ENCODE results near the gene TXK. TPM values are rescaled to one million over a fixed set of nuclear protein-coding genes. Genes with fewer than 3 reads are reported as not detected.

Gene TXK
- total RNA-seq, 1 experiment from 2014 or later: 0.70 TPM

DNA sequence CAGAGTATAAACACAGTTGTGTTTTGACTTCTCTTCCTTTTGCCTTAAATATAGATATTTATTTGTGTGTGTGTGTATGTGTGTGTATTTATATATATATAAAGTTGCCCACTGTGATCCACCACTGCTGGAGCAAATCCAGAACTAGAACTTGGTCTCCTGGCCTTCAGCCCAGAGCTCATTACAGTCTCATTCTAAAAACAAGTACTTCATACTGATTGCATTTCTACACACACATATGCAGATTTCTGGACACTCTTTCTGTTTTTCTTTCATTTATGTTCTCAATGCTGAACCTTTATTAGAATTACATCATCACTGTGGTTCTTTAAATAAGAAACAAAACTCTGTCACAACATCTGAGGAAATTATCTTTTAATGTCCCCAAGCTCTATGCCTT lies 381 bp downstream of the TXK start:
- no peak for ATAC-seq
- Mint-ChIP-seq H3K36me3 (peaks cover 41% of the 10 kb centered on the region), H3K9me3 (no peaks in the 10 kb centered on the region), H3K27me3 (ENCODE audit: low read depth) (peaks cover 3% of the 10 kb centered on the region; the same call in 1 of the 2 replicates), H3K27ac (no peak overlapping the region), H3K4me3 (no peak overlapping the region), H3K4me1 (peaks cover 18% of the 10 kb centered on the region)
- ChIA-PET CTCF (no interaction called here), POLR2A (no interaction called here)
- TF ChIP-seq, protein P1, sequence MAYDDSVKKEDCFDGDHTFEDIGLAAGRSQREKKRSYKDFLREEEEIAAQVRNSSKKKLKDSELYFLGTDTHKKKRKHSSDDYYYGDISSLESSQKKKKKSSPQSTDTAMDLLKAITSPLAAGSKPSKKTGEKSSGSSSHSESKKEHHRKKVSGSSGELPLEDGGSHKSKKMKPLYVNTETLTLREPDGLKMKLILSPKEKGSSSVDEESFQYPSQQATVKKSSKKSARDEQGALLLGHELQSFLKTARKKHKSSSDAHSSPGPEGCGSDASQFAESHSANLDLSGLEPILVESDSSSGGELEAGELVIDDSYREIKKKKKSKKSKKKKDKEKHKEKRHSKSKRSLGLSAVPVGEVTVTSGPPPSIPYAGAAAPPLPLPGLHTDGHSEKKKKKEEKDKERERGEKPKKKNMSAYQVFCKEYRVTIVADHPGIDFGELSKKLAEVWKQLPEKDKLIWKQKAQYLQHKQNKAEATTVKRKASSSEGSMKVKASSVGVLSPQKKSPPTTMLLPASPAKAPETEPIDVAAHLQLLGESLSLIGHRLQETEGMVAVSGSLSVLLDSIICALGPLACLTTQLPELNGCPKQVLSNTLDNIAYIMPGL (CRISPR knock-in tag; IDR thresholded peaks at IDR 0.05): no peak
- TF ChIP-seq, protein P2, sequence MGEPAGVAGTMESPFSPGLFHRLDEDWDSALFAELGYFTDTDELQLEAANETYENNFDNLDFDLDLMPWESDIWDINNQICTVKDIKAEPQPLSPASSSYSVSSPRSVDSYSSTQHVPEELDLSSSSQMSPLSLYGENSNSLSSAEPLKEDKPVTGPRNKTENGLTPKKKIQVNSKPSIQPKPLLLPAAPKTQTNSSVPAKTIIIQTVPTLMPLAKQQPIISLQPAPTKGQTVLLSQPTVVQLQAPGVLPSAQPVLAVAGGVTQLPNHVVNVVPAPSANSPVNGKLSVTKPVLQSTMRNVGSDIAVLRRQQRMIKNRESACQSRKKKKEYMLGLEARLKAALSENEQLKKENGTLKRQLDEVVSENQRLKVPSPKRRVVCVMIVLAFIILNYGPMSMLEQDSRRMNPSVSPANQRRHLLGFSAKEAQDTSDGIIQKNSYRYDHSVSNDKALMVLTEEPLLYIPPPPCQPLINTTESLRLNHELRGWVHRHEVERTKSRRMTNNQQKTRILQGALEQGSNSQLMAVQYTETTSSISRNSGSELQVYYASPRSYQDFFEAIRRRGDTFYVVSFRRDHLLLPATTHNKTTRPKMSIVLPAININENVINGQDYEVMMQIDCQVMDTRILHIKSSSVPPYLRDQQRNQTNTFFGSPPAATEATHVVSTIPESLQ (CRISPR knock-in tag; IDR thresholded peaks at IDR 0.05): no peak
- no peak for TF ChIP-seq ZNF423 (CRISPR knock-in tag; IDR thresholded peaks at IDR 0.05)
- no peak for TF ChIP-seq ZNF232 (CRISPR knock-in tag; IDR thresholded peaks at IDR 0.05)
- TF ChIP-seq GRHL2 (CRISPR knock-in tag; IDR thresholded peaks at IDR 0.05; ENCODE audit: insufficient replicate concordance, severe bottlenecking): no peak
- TF ChIP-seq NR2C2 (CRISPR knock-in tag; IDR thresholded peaks at IDR 0.05): no peak
- TF ChIP-seq, protein P3, sequence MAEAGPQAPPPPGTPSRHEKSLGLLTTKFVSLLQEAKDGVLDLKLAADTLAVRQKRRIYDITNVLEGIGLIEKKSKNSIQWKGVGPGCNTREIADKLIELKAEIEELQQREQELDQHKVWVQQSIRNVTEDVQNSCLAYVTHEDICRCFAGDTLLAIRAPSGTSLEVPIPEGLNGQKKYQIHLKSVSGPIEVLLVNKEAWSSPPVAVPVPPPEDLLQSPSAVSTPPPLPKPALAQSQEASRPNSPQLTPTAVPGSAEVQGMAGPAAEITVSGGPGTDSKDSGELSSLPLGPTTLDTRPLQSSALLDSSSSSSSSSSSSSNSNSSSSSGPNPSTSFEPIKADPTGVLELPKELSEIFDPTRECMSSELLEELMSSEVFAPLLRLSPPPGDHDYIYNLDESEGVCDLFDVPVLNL (CRISPR knock-in tag; IDR thresholded peaks at IDR 0.05; ENCODE audit: borderline replicate concordance, low read depth): no peak
- no peak for TF ChIP-seq NFATC4 (CRISPR knock-in tag; IDR thresholded peaks at IDR 0.05)
- no peak for TF ChIP-seq TEAD4 (CRISPR knock-in tag; IDR thresholded peaks at IDR 0.05)
- TF ChIP-seq SOX15 (CRISPR knock-in tag; IDR thresholded peaks at IDR 0.05): no peak
- TF ChIP-seq, protein P4, sequence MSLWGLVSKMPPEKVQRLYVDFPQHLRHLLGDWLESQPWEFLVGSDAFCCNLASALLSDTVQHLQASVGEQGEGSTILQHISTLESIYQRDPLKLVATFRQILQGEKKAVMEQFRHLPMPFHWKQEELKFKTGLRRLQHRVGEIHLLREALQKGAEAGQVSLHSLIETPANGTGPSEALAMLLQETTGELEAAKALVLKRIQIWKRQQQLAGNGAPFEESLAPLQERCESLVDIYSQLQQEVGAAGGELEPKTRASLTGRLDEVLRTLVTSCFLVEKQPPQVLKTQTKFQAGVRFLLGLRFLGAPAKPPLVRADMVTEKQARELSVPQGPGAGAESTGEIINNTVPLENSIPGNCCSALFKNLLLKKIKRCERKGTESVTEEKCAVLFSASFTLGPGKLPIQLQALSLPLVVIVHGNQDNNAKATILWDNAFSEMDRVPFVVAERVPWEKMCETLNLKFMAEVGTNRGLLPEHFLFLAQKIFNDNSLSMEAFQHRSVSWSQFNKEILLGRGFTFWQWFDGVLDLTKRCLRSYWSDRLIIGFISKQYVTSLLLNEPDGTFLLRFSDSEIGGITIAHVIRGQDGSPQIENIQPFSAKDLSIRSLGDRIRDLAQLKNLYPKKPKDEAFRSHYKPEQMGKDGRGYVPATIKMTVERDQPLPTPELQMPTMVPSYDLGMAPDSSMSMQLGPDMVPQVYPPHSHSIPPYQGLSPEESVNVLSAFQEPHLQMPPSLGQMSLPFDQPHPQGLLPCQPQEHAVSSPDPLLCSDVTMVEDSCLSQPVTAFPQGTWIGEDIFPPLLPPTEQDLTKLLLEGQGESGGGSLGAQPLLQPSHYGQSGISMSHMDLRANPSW (CRISPR knock-in tag; conservative IDR thresholded peaks at IDR 0.05; ENCODE audit: low read depth): no peak
- no peak for TF ChIP-seq NFYB (CRISPR knock-in tag; conservative IDR thresholded peaks at IDR 0.05; ENCODE audit: low read depth)
- no peak for DNase-seq (ENCODE audit: low spot score)

DNA sequence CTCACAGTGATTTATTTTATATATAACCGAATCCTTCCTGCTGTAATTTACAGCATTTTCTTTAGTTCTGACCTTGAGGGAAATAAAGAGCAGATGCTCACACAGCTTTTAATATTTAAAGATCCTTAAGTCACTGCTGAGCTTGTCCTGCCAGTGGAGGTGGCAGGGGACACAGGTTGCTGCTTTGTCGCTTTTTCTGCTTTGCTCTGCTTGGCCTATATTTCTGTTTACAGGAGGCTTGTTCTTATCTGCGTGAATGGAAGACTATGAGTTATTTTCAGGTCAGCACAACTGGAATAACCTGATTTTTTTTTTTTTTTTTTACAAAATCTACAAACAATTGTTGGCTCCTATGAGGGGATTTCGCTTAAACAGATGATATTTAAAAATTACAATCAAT lies 2.3 kb downstream of the TXK start:
- Mint-ChIP-seq H3K27ac (no peak overlapping the region), H3K9me3 (no peaks in the 10 kb centered on the region), H3K4me3 (no peak overlapping the region), H3K27me3 (ENCODE audit: low read depth) (peaks cover 3% of the 10 kb centered on the region; the same call in 1 of the 2 replicates), H3K4me1 (peaks cover 35% of the 10 kb centered on the region), H3K36me3 (peaks cover 23% of the 10 kb centered on the region)
- no peak for TF ChIP-seq TEAD4 (CRISPR knock-in tag; IDR thresholded peaks at IDR 0.05)
- TF ChIP-seq JUN (CRISPR knock-in tag; IDR thresholded peaks at IDR 0.05): no peak
- no peak for TF ChIP-seq ZNF396 (CRISPR knock-in tag; IDR thresholded peaks at IDR 0.05; ENCODE audit: borderline replicate concordance)
- CTCF ChIA-PET: interaction anchor here (0.7 to 1.3 kb wide), 2 partner anchors 68 to 143 kb away, joined by 3 to 4 read pairs; no protein-coding TSS in a partner anchor
- no peak for DNase-seq (ENCODE audit: low spot score)
- POLR2A ChIA-PET: no interaction called here
- no peak for ATAC-seq

DNA sequence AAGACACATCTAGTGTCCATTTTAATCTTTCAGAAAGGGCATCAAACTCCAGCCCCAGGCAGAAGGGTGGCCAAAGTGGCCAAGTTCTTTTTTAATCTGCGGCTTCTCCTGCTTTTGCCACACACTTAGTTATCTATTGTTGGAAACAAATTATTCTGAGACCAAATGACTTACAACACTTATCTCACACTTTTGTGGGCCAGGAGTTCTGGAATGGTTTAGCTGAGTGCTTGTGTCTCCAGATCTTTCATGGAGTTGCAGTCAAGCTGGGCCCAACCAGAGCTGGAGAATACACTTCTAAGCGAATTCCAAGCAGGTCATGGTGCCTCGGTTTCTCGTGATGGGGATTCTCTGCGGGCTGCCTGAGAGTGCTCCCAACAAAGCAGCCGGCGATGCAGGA lies 4.0 kb downstream of the TXK start:
- 0 out of 2 replicates have a peak, but pooled peaks cover 3% of the 10 kb centered on the region for H3K9me3 Mint-ChIP-seq
- ChIA-PET POLR2A (no interaction called here), CTCF (interaction anchor here (1.2 to 3.6 kb wide), 3 partner anchors 10 to 145 kb away, joined by 3 to 37 read pairs (median 4); no protein-coding TSS in a partner anchor)
- H3K4me1 Mint-ChIP-seq: peaks cover 50% of the 10 kb centered on the region
- H3K27me3 Mint-ChIP-seq (ENCODE audit: low read depth): peaks cover 3% of the 10 kb centered on the region; the same call in 1 of the 2 replicates
- H3K36me3 Mint-ChIP-seq: peaks cover 9% of the 10 kb centered on the region
- H3K4me3 Mint-ChIP-seq: no peak overlapping the region
- no peak for DNase-seq (ENCODE audit: low spot score)
- H3K27ac Mint-ChIP-seq: no peak overlapping the region
- no peak for ATAC-seq
- no peak for TF ChIP-seq ZNF317 (CRISPR knock-in tag; IDR thresholded peaks at IDR 0.05; ENCODE audit: borderline replicate concordance, low read depth)
- TF ChIP-seq, protein P5, sequence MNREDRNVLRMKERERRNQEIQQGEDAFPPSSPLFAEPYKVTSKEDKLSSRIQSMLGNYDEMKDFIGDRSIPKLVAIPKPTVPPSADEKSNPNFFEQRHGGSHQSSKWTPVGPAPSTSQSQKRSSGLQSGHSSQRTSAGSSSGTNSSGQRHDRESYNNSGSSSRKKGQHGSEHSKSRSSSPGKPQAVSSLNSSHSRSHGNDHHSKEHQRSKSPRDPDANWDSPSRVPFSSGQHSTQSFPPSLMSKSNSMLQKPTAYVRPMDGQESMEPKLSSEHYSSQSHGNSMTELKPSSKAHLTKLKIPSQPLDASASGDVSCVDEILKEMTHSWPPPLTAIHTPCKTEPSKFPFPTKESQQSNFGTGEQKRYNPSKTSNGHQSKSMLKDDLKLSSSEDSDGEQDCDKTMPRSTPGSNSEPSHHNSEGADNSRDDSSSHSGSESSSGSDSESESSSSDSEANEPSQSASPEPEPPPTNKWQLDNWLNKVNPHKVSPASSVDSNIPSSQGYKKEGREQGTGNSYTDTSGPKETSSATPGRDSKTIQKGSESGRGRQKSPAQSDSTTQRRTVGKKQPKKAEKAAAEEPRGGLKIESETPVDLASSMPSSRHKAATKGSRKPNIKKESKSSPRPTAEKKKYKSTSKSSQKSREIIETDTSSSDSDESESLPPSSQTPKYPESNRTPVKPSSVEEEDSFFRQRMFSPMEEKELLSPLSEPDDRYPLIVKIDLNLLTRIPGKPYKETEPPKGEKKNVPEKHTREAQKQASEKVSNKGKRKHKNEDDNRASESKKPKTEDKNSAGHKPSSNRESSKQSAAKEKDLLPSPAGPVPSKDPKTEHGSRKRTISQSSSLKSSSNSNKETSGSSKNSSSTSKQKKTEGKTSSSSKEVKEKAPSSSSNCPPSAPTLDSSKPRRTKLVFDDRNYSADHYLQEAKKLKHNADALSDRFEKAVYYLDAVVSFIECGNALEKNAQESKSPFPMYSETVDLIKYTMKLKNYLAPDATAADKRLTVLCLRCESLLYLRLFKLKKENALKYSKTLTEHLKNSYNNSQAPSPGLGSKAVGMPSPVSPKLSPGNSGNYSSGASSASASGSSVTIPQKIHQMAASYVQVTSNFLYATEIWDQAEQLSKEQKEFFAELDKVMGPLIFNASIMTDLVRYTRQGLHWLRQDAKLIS (CRISPR knock-in tag; IDR thresholded peaks at IDR 0.05; ENCODE audit: borderline replicate concordance): no peak
- TF ChIP-seq, protein P6, sequence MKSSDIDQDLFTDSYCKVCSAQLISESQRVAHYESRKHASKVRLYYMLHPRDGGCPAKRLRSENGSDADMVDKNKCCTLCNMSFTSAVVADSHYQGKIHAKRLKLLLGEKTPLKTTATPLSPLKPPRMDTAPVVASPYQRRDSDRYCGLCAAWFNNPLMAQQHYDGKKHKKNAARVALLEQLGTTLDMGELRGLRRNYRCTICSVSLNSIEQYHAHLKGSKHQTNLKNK (CRISPR knock-in tag; IDR thresholded peaks at IDR 0.05): no peak
- TF ChIP-seq, protein P3 (CRISPR knock-in tag; IDR thresholded peaks at IDR 0.05; ENCODE audit: borderline replicate concordance, low read depth): no peak
- TF ChIP-seq ETV6 (CRISPR knock-in tag; IDR thresholded peaks at IDR 0.05): no peak
